ENCODE data around the gene ILDR2.

DNA sequence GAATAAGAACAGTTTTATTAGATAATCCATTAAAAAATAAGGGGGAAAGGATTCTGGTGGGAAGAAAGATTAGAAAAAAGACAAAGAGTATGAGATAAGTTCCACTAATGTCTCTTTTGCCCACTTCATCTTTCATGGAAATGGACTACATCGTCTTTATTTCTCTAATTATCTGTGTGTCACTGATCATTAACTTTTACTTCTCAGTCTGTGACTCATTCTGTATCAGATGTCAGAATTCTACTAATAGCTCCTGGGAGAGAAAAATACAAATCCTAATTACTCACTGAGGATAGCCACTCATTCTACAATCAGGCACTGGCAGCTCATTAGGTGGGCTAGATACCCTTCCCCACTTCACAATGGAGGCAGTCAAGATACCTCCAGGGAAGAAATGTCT lies 41.7 kb downstream of the ILDR2 start:
- TF ChIP-seq, protein P1, sequence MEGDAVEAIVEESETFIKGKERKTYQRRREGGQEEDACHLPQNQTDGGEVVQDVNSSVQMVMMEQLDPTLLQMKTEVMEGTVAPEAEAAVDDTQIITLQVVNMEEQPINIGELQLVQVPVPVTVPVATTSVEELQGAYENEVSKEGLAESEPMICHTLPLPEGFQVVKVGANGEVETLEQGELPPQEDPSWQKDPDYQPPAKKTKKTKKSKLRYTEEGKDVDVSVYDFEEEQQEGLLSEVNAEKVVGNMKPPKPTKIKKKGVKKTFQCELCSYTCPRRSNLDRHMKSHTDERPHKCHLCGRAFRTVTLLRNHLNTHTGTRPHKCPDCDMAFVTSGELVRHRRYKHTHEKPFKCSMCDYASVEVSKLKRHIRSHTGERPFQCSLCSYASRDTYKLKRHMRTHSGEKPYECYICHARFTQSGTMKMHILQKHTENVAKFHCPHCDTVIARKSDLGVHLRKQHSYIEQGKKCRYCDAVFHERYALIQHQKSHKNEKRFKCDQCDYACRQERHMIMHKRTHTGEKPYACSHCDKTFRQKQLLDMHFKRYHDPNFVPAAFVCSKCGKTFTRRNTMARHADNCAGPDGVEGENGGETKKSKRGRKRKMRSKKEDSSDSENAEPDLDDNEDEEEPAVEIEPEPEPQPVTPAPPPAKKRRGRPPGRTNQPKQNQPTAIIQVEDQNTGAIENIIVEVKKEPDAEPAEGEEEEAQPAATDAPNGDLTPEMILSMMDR (IDR thresholded peaks at IDR 0.05), result no peak
- TF ChIP-seq POLR2A (IDR thresholded peaks at IDR 0.05), result no peak
